A673 (cell line): ENCODE results near the gene PPP1R12C. TPM values are rescaled to one million over a fixed set of nuclear protein-coding genes. Genes with fewer than 3 reads are reported as not detected.
A peak's percentile ranks its signal among the peaks of the same experiment; 100 is the strongest.
"Not testable (repeated sequence)": the region's sequence is repeated elsewhere in the genome, so short reads cannot be mapped to it uniquely, and the experiment has no call there.

Experiments used
- BruUV-seq: library from RNA; stranded (reverse); fragments of 400-500 nt; replicated peaks from 2 replicates; lab custom pipeline; 2021; lab: Mats Ljungman, UMichigan
- CTCF ChIA-PET: fragments of 300-600 bp; sonication (Branson Sonifier 250); formaldehyde crosslinking; loops from one replicate; lab custom pipeline; 2022; ENCODE audit warnings: antibody characterized with exemption; lab: Charles Lee
- POLR2A ChIA-PET: fragments of 300-600 bp; sonication (Branson Sonifier 250); formaldehyde crosslinking; loops from one replicate; lab custom pipeline; 2022; ENCODE audit warnings: antibody characterized with exemption; ENCODE audit not compliant: low non-redundant PET; lab: Charles Lee
- DNase-seq: peaks from one replicate; pipeline ENCODE4 v3.0.0-alpha.2; 2015; ENCODE audit warnings: low spot score
- H3K27ac ChIP-seq: fragments of 200-600 bp; sonication (generic); 2 replicates; pipeline ENCODE4 v1.5.1; 2016; ENCODE audit warnings: mixed run types, low read depth, mild to moderate bottlenecking, mixed read lengths, antibody characterized with exemption, low read length; ENCODE audit not compliant: poor library complexity, severe bottlenecking
- H3K27me3 ChIP-seq: fragments of 200-600 bp; sonication (generic); replicated peaks from 2 replicates; pipeline ENCODE4 v1.6.1; 2017; ENCODE audit warnings: mixed run types, low read depth, mild to moderate bottlenecking, mixed read lengths, antibody characterized with exemption, low read length; ENCODE audit not compliant: insufficient read depth, poor library complexity
- H3K36me3 ChIP-seq: fragments of 200-600 bp; sonication (generic); 2 replicates; pipeline ENCODE4 v1.6.1; 2016; ENCODE audit warnings: mixed run types, mild to moderate bottlenecking, mixed read lengths, antibody characterized with exemption, low read length; ENCODE audit not compliant: insufficient read depth, poor library complexity, severe bottlenecking
- H3K4me1 ChIP-seq: fragments of 200-600 bp; sonication (generic); 2 replicates; pipeline ENCODE4 v1.6.1; 2017; ENCODE audit warnings: mixed run types, mild to moderate bottlenecking, mixed read lengths, antibody characterized with exemption, low read length; ENCODE audit not compliant: insufficient read depth, poor library complexity, severe bottlenecking
- H3K4me3 ChIP-seq: fragments of 200-600 bp; sonication (generic); 2 replicates; pipeline ENCODE4 v1.5.1; 2016; ENCODE audit warnings: low read depth, mixed run types, mild to moderate bottlenecking, mixed read lengths, low read length; ENCODE audit not compliant: poor library complexity, severe bottlenecking
- H3K9me3 ChIP-seq: fragments of 200-600 bp; sonication (generic); 2 replicates; pipeline ENCODE4 v1.6.1; 2016; ENCODE audit warnings: mixed run types, low read depth, mild to moderate bottlenecking, mixed read lengths, antibody characterized with exemption, low read length; ENCODE audit not compliant: poor library complexity, severe bottlenecking
- CTCF ChIP-seq: fragments of 300-800, 200-600 bp; sonication (generic); conservative IDR thresholded peaks from 2 replicates; pipeline ENCODE4 v1.5.1; 2017; ENCODE audit warnings: low read depth, mild to moderate bottlenecking, antibody characterized with exemption, low read length, moderate library complexity, mixed read lengths
- EZH2 ChIP-seq: fragments of 200-600 bp; sonication (generic); IDR thresholded peaks from 2 replicates; pipeline ENCODE4 v1.6.1; 2017; ENCODE audit warnings: borderline replicate concordance, low read depth, mild to moderate bottlenecking, mixed read lengths, antibody characterized with exemption, low read length; ENCODE audit not compliant: poor library complexity, severe bottlenecking
- intact Hi-C: fragments of 100-400 bp; cut with micrococcal nuclease; formaldehyde crosslinking; loops from one replicate; pipeline ENCODE4 v1.10.0; 2022; ENCODE audit not compliant: unreplicated experiment
- total RNA-seq: library from RNA; stranded (reverse); gene quantifications from 2 replicates; pipeline ENCODE4 v1.2.3, GENCODE V29; 2021

The PPP1R12C gene
- total RNA-seq, 1 experiment from 2014 or later = 94.6 TPM

- TF ChIP-seq EZH2 (no peak), CTCF (no peak)
- CTCF ChIA-PET = interaction anchor here (0.6 to 0.8 kb wide), 2 partner anchors 17 to 22 kb away, joined by 4 to 6 read pairs; no protein-coding TSS in a partner anchor
- H3K27ac ChIP-seq = peak within 1 kb of the TSS; percentile 84
- POLR2A ChIA-PET = interaction anchor here (0.6 kb wide), 1 partner anchor 11 kb away, joined by 3 read pairs; no protein-coding TSS in a partner anchor
- no TSS peak for BruUV-seq
- H3K36me3 ChIP-seq = peaks cover 12% of the 10 kb centered on the region
- peaks cover 24% of the 10 kb centered on the region for H3K27me3 ChIP-seq
- peak within 1 kb of the TSS; percentile 97 for H3K4me3 ChIP-seq
- H3K9me3 ChIP-seq = no peaks in the 10 kb centered on the region
- no peaks in the 10 kb centered on the region for H3K4me1 ChIP-seq
- intact Hi-C loops = no loop called here
- peak; percentile 97 for DNase-seq
Measured at GRCh38 chr19:55062735-55063491, 54.5 kb downstream of the PPP1R12C start, which contains the start of gene RDH13. TSS of gene RDH13 (minus strand) at chr19:55063148. CDS start at chr19:55063032, 116 bp downstream.

- DNase-seq, POLR2A ChIA-PET, H3K4me3 ChIP-seq: not testable (repeated sequence)
Measured at GRCh38 chr19:55060287-55060686, 57.1 kb downstream of the PPP1R12C start.

GRCh38 chr19:55058781-55059610 lies 58.4 kb downstream of the PPP1R12C start:
- no peak overlapping the region for H3K4me3 ChIP-seq
- peak; percentile 39 for DNase-seq
- H3K27me3 ChIP-seq = no peaks in the 10 kb centered on the region
- peaks cover 41% of the 10 kb centered on the region for H3K36me3 ChIP-seq
- no TSS peak for BruUV-seq
- no peak overlapping the region for H3K27ac ChIP-seq
- no peaks in the 10 kb centered on the region for H3K9me3 ChIP-seq
- intact Hi-C loops = no loop called here
- ChIA-PET CTCF (no interaction called here), POLR2A (no interaction called here)
- H3K4me1 ChIP-seq = no peaks in the 10 kb centered on the region
- TF ChIP-seq EZH2 = no peak
- peak; percentile 35; the same call in 1 of the 2 replicates for TF ChIP-seq CTCF

More at GRCh38 chr19:55060287-55060686, 57.1 kb downstream of the PPP1R12C start:
- H3K9me3 ChIP-seq, H3K4me1 ChIP-seq, intact Hi-C loops, H3K27ac ChIP-seq, H3K27me3 ChIP-seq, CTCF ChIA-PET: not testable (repeated sequence)
- BruUV-seq = TSS peak; percentile 23
- H3K36me3 ChIP-seq = peaks cover 33% of the 10 kb centered on the region
